ENCODE data around the gene ASTN2.

The ASTN2 gene

GRCh38 chr9:116524778-116525470 is 889.9 kb downstream of the ASTN2 start:
- TF ChIP-seq ZFX (IDR thresholded peaks at IDR 0.05) (no peak), CTCF (conservative IDR thresholded peaks at IDR 0.05) (no peak)
- H3K27ac ChIP-seq = no peak overlapping the region

GRCh38 chr9:116520218-116520617 is 894.6 kb downstream of the ASTN2 start:
- no peak for TF ChIP-seq CTCF (conservative IDR thresholded peaks at IDR 0.05)
- no peak overlapping the region for H3K27ac ChIP-seq

GRCh38 chr9:116516456-116516855 is 898.4 kb downstream of the ASTN2 start:
- TF ChIP-seq CTCF (conservative IDR thresholded peaks at IDR 0.05) (no peak), ZFX (IDR thresholded peaks at IDR 0.05) (no peak)
- no peak overlapping the region for H3K27ac ChIP-seq

- H3K27ac ChIP-seq = no peak overlapping the region
- no peak for TF ChIP-seq ZFX (IDR thresholded peaks at IDR 0.05)
- TF ChIP-seq CTCF (conservative IDR thresholded peaks at IDR 0.05) = no peak
These were observed 899.3 kb downstream of the ASTN2 start for GRCh38 chr9:116515541-116515940.

GRCh38 chr9:116506685-116507084 is 908.2 kb downstream of the ASTN2 start:
- H3K27ac ChIP-seq = no peak overlapping the region
- TF ChIP-seq ZFX (IDR thresholded peaks at IDR 0.05) (no peak), CTCF (conservative IDR thresholded peaks at IDR 0.05) (no peak)

- TF ChIP-seq CTCF (conservative IDR thresholded peaks at IDR 0.05) = no peak
- no peak for TF ChIP-seq ZFX (IDR thresholded peaks at IDR 0.05)
These were observed 909.9 kb downstream of the ASTN2 start for GRCh38 chr9:116504893-116505480.

GRCh38 chr9:116504081-116504480 is 910.8 kb downstream of the ASTN2 start:
- no peak overlapping the region for H3K27ac ChIP-seq
- TF ChIP-seq ZFX (IDR thresholded peaks at IDR 0.05) (no peak), CTCF (conservative IDR thresholded peaks at IDR 0.05) (no peak)

More at GRCh38 chr9:116504893-116505480, 909.9 kb downstream of the ASTN2 start:
- no peak overlapping the region for H3K27ac ChIP-seq
